ENCODE measurements around the gene DOCK2.

DNA sequence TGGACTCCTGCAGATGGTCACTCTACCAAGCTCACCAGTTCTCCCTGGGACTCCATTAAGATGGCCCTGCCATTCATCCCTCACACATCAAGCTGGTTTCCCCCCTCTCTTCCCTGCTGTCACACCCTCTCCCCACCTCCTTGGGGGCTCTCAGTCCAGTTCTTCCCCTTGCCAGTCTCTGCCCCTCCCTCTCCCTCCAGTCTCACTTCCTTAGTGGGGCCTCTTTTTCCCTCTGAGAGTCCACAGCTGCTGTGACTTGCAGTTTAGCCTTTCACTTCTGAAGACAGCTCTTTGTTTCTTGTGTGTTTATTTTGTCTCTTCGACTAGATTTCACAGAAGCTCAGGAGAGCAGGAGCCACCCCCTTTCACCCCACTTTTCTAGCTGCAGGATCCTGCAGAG, 10.5 kb downstream of the DOCK2 start:
- TF ChIP-seq, protein P1, sequence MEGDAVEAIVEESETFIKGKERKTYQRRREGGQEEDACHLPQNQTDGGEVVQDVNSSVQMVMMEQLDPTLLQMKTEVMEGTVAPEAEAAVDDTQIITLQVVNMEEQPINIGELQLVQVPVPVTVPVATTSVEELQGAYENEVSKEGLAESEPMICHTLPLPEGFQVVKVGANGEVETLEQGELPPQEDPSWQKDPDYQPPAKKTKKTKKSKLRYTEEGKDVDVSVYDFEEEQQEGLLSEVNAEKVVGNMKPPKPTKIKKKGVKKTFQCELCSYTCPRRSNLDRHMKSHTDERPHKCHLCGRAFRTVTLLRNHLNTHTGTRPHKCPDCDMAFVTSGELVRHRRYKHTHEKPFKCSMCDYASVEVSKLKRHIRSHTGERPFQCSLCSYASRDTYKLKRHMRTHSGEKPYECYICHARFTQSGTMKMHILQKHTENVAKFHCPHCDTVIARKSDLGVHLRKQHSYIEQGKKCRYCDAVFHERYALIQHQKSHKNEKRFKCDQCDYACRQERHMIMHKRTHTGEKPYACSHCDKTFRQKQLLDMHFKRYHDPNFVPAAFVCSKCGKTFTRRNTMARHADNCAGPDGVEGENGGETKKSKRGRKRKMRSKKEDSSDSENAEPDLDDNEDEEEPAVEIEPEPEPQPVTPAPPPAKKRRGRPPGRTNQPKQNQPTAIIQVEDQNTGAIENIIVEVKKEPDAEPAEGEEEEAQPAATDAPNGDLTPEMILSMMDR (IDR thresholded peaks at IDR 0.05; ENCODE audit: low read length), result no peak
- no peak for TF ChIP-seq EZH2phosphoT487 (IDR thresholded peaks at IDR 0.05; ENCODE audit: low read length)

All from MM.1S (cell line).